Peyer's patch (tissue), 4 donors: Measurements from ENCODE around the gene FAM47E. TPM values are rescaled to one million over a fixed set of nuclear protein-coding genes. Genes with fewer than 3 reads are reported as not detected.
"Not testable (repeated sequence)": the region's sequence is repeated elsewhere in the genome, so short reads cannot be mapped to it uniquely, and the experiment has no call there.

Experiments used
- DNase-seq, 3 donors: peaks; one replicate each; pipeline ENCODE4 v3.0.0-alpha.2; 2017 to 2019
- H3K27ac ChIP-seq, 4 donors: fragments of 200-600 bp; sonication (generic); one replicate each; pipeline ENCODE4 v1.5.1; 2016 to 2019
- H3K27me3 ChIP-seq, 2 donors: fragments of 200-600 bp; sonication (generic); one replicate each; pipeline ENCODE4 v1.5.1; 2019
- H3K36me3 ChIP-seq, 3 donors: fragments of 200-600 bp; sonication (generic); one replicate each; pipeline ENCODE4 v1.5.1; 2016 to 2019
- H3K4me1 ChIP-seq, 4 donors: fragments of 200-600 bp; sonication (generic); one replicate each; pipeline ENCODE4 v1.5.1; 2016 to 2019
- H3K4me3 ChIP-seq, 4 donors: fragments of 200-600 bp; sonication (generic); 1 replicate in 3 of 4; 2 replicates in 1 of 4; pipeline ENCODE4 v1.5.1; 2016 to 2019; ENCODE audit warnings: mild to moderate bottlenecking in 1 of 4
- H3K9me3 ChIP-seq, 4 donors: fragments of 200-600 bp; sonication (generic); one replicate each; pipeline ENCODE4 v1.5.1; 2016 to 2019; ENCODE audit warnings: mild to moderate bottlenecking in 1 of 4
- CTCF ChIP-seq, 6 experiments: fragments of 450-650 bp in 4 of 6; fragments of 200-600 bp in 2 of 6; sonication (generic) in 1 of 6; IDR thresholded peaks; one replicate each; pipeline ENCODE4 v1.5.1; 2017 to 2019; ENCODE audit warnings: antibody characterized with exemption in 6 of 6, mild to moderate bottlenecking in 3 of 6, moderate library complexity in 1 of 6
- POLR2A ChIP-seq, 2 donors: fragments of 450-650 bp; IDR thresholded peaks; one replicate each; pipeline ENCODE4 v1.5.1; 2017; ENCODE audit warnings: antibody characterized with exemption in 2 of 2, mild to moderate bottlenecking in 2 of 2, moderate library complexity in 2 of 2
- total RNA-seq, 4 donors: library from RNA; depleted of rRNA; stranded (reverse); fragments of >200 nt; gene quantifications; one replicate each; pipeline ENCODE4 v1.1.0, GENCODE V29; 2016

The FAM47E gene
- total RNA-seq, 4 donors from 2014 or later: 0.83 to 13.9 (median 7.6) TPM

- Histone ChIP-seq H3K27ac (peak overlapping the region in 3 of 4 donors; percentile 13 to 76 (median 49)), H3K27me3 (no peaks in the 10 kb centered on the region), H3K4me3 (peak overlapping the region in 1 of 4 donors; percentile 1), H3K36me3 (no peaks in the 10 kb centered on the region), H3K4me1 (no peaks in the 10 kb centered on the region), H3K9me3 (peaks cover 0 to 11% (median 0%) of the 10 kb centered on the region in 4 donors)
- no peak for TF ChIP-seq POLR2A (IDR thresholded peaks at IDR 0.05)
- TF ChIP-seq CTCF (IDR thresholded peaks at IDR 0.05): no peak
- no peak for DNase-seq
Measured at GRCh38 chr4:76235915-76236314, 15.6 kb upstream of the FAM47E start.

- TF ChIP-seq CTCF (IDR thresholded peaks at IDR 0.05) (no peak), POLR2A (IDR thresholded peaks at IDR 0.05) (no peak)
- no peak for DNase-seq
- Histone ChIP-seq H3K36me3 (no peaks in the 10 kb centered on the region), H3K4me3 (no peak overlapping the region), H3K9me3 (peaks cover 0 to 11% (median 0%) of the 10 kb centered on the region in 4 donors), H3K27me3 (no peaks in the 10 kb centered on the region), H3K27ac (no peak overlapping the region), H3K4me1 (no peaks in the 10 kb centered on the region)
Measured at GRCh38 chr4:76238236-76238635, 13.3 kb upstream of the FAM47E start.

- Histone ChIP-seq H3K4me3 (no peak overlapping the region), H3K36me3 (no peaks in the 10 kb centered on the region), H3K9me3 (peaks cover 0 to 11% (median 0%) of the 10 kb centered on the region in 4 donors), H3K4me1 (no peaks in the 10 kb centered on the region), H3K27me3 (no peaks in the 10 kb centered on the region), H3K27ac (no peak overlapping the region)
- DNase-seq: no peak
- TF ChIP-seq POLR2A (IDR thresholded peaks at IDR 0.05) (no peak), CTCF (IDR thresholded peaks at IDR 0.05) (no peak)
Measured at GRCh38 chr4:76238701-76239100, 12.8 kb upstream of the FAM47E start.

- no peaks in the 10 kb centered on the region for H3K27me3 ChIP-seq
- TF ChIP-seq CTCF (IDR thresholded peaks at IDR 0.05) (no peak), POLR2A (IDR thresholded peaks at IDR 0.05) (no peak)
- H3K4me1 ChIP-seq: no peaks in the 10 kb centered on the region
- H3K9me3 ChIP-seq: peaks cover 0 to 11% (median 0%) of the 10 kb centered on the region in 4 donors
- no peaks in the 10 kb centered on the region for H3K36me3 ChIP-seq
- H3K4me3 ChIP-seq: no peak overlapping the region
- no peak overlapping the region for H3K27ac ChIP-seq
- no peak for DNase-seq
Measured at GRCh38 chr4:76240236-76240635, 11.3 kb upstream of the FAM47E start.

- not testable (repeated sequence) for H3K4me1 ChIP-seq, H3K36me3 ChIP-seq, H3K4me3 ChIP-seq, DNase-seq, H3K27ac ChIP-seq, H3K27me3 ChIP-seq
- peaks cover 0 to 11% (median 0%) of the 10 kb centered on the region in 4 donors for H3K9me3 ChIP-seq
Measured at GRCh38 chr4:76243877-76244276, 7.6 kb upstream of the FAM47E start.

GRCh38 chr4:76246025-76246424 is 5.5 kb upstream of the FAM47E start:
- TF ChIP-seq POLR2A (IDR thresholded peaks at IDR 0.05): no peak
- TF ChIP-seq CTCF (IDR thresholded peaks at IDR 0.05): peak in 2 of 6 experiments; percentile 19 to 43
- no peak for DNase-seq
- Histone ChIP-seq H3K4me1 (peaks cover 0 to 3% (median 0%) of the 10 kb centered on the region in 4 donors), H3K4me3 (no peak overlapping the region), H3K27ac (no peak overlapping the region), H3K9me3 (no peaks in the 10 kb centered on the region), H3K27me3 (no peaks in the 10 kb centered on the region), H3K36me3 (no peaks in the 10 kb centered on the region)
